K562 (cell line): ENCODE data around the gene AHSP. TPM values are rescaled to one million over a fixed set of nuclear protein-coding genes. Genes with fewer than 3 reads are reported as not detected.

Experiments used
- BRF2 ChIP-seq: IDR thresholded peaks from 3 replicates; pipeline ENCODE4 v1.6.1; 2011; ENCODE audit warnings: borderline replicate concordance, mild to moderate bottlenecking; ENCODE audit not compliant: insufficient read length, insufficient read depth
- CBX3 ChIP-seq, 2 experiments: IDR thresholded peaks; 1 replicate in 1 of 2; 2 replicates in 1 of 2; pipeline ENCODE4 v1.6.1; 2012; ENCODE audit warnings: inconsistent platforms in 2 of 2, low read length in 2 of 2, borderline replicate concordance in 1 of 2, control low read depth in 1 of 2
- CHD7 ChIP-seq: fragments of 200-600 bp; sonication (generic); IDR thresholded peaks from one replicate; pipeline ENCODE4 v1.6.1; 2012; ENCODE audit warnings: mild to moderate bottlenecking, low read depth, low read length, inconsistent platforms
- EP300 ChIP-seq: IDR thresholded peaks from 2 replicates; pipeline ENCODE4 v1.6.1; 2012; ENCODE audit warnings: low read length, improper control_type of control experiment
- KLF1 ChIP-seq: fragments of 450-650 bp; IDR thresholded peaks from 2 replicates; pipeline ENCODE4 v1.6.1; 2016; ENCODE audit warnings: missing genetic modification characterization, missing compliant biosample characterization
- MED1 ChIP-seq: sonication (generic); formaldehyde crosslinking; IDR thresholded peaks from 2 replicates; pipeline ENCODE4 v1.8.1; 2023; ENCODE audit warnings: missing genetic modification reagents, borderline replicate concordance
- NBN ChIP-seq: fragments of 450-650 bp; IDR thresholded peaks from 2 replicates; pipeline ENCODE4 v1.6.1; 2016; ENCODE audit warnings: low read depth, mild to moderate bottlenecking
- PRMT5 ChIP-seq: sonication (generic); formaldehyde crosslinking; IDR thresholded peaks from 2 replicates; pipeline ENCODE4 v1.5.0; 2020; ENCODE audit warnings: missing genetic modification reagents
- STAG1 ChIP-seq: sonication (generic); formaldehyde crosslinking; IDR thresholded peaks from 2 replicates; pipeline ENCODE4 v1.5.0; 2020; ENCODE audit warnings: missing genetic modification reagents, borderline replicate concordance
- TAL1 ChIP-seq: fragments of 450-650 bp; IDR thresholded peaks from 2 replicates; pipeline ENCODE4 v1.6.1; 2016; ENCODE audit warnings: mild to moderate bottlenecking
- TCF3 ChIP-seq: sonication (generic); formaldehyde crosslinking; IDR thresholded peaks from 2 replicates; pipeline ENCODE4 v1.4.0; 2020; ENCODE audit warnings: mild to moderate bottlenecking, missing genetic modification reagents
- XRCC4 ChIP-seq: IDR thresholded peaks from one replicate; pipeline ENCODE4 v1.6.1; 2011; ENCODE audit not compliant: insufficient read depth, insufficient read length; ENCODE audit errors: extremely low read depth
- ZNF253 ChIP-seq: fragments of 250-450 bp; sonication (Bioruptor Pico); conservative IDR thresholded peaks from 2 replicates; pipeline ENCODE4 v1.6.1; 2021; ENCODE audit warnings: mild to moderate bottlenecking
- polyA plus RNA-seq, 8 experiments: library from polyadenylated mRNA; depleted of rRNA in 4 of 8; stranded (reverse) in 5 of 8; unstranded in 3 of 8; fragments of >200 nt; fragmentation: Nextera tagmentation in 2 of 8; fragmentation: Illumina TruSeq in 1 of 8; extraction: Ambion mirVana in 2 of 8; extraction: Trizol in 1 of 8; gene quantifications; 2 replicates each; pipeline versions ENCODE4 v1.2.1 to v1.2.3, GENCODE V29; 2011 to 2014; ENCODE audit warnings: inconsistent platforms in 1 of 8, missing spikeins in 1 of 8
- total RNA-seq, 7 experiments: library from RNA; depleted of rRNA in 6 of 7; stranded (reverse); fragments of >200 nt in 6 of 7; fragmentation: Illumina TruSeq in 2 of 7; extraction: Trizol in 2 of 7; gene quantifications; 2 replicates each; pipeline versions ENCODE4 v1.2.1 to v1.2.3, GENCODE V29; 2011 to 2021; ENCODE audit warnings: low replicate concordance in 1 of 7
- TF ChIP-seq, protein P1 (sequence below), 3 experiments: fragments of 200-800 bp in 1 of 3; sonication (Bioruptor generic) in 1 of 3; sonication (generic) in 1 of 3; formaldehyde crosslinking in 1 of 3; IDR thresholded peaks; 2 replicates each; pipeline versions ENCODE4 v1.6.1 to v1.8.0; 2016 to 2022; ENCODE audit warnings: mild to moderate bottlenecking in 2 of 3, missing compliant biosample characterization in 2 of 3, missing genetic modification characterization in 2 of 3, missing genetic modification reagents in 1 of 3

AHSP gene
- total and polyA plus RNA-seq, 9 of the 15 experiments (the other 6 are each of a cell fraction or from before 2014, with no cell fraction given): 6.6 to 99.1 (median 25.8) TPM

DNA sequence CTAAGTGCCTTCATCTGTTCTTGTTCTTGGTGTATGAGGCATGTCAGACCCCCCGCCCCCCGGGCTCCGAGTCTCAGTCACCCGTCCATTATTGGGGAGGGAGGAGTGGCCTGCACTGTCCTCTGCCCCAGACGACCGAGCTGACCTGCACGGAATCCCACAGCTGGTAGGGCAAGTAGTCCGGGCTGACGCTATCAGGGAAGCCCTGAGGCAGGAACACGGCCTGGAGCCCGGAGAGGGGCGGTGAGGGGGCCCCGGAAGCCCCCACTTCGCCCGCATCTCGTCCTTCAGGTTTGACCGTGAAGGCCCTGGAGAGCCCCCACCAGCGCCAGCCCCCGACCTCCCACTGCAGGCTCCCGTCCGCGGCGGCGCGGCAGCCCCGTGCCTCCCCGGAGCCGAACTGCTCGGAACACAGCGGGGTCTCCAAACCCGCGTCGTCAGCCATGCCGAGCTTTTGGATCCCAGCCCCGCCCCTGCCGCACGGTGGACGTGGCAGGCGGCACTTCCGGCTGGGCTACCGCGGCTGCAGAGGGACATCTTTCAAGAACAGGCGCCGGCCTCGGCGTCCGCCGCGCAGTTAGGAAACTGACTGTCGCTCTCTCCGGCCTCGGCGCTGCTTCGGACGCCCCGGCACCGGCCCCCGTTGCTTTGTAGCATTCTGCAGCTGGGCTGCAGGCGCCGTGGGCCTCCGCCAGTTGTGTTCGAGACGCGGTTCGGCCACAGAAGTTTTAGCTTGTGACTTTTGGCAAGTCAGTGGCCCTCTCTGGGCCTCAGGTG is 19.6 kb upstream of the AHSP start, which contains the start of gene RUSF1 (continued):
- TF ChIP-seq XRCC4 (no peak), KLF1 (tag) (peak; percentile 53; the same call in 1 of the 2 replicates), ZNF253 (CRISPR knock-in tag) (no peak), BRF2 (no peak), CHD7 (no peak), TCF3 (CRISPR knock-in tag) (0 out of 2 replicates have a peak, but pooled peaks have one; percentile 38), PRMT5 (CRISPR knock-in tag) (no peak), STAG1 (CRISPR knock-in tag) (no peak), EP300 (peak; percentile 50), NBN (peak; percentile 57; the same call in 1 of the 2 replicates), MED1 (no peak), TAL1 (no peak), CBX3 (IDR thresholded peaks at IDR 0.05; ENCODE audit: borderline replicate concordance in 1 of 2, low read length in 2 of 2) (0 out of 3 replicates have a peak, but pooled peaks of 1 of the 2 experiments have one; percentile 46)
- TF ChIP-seq, protein P1, sequence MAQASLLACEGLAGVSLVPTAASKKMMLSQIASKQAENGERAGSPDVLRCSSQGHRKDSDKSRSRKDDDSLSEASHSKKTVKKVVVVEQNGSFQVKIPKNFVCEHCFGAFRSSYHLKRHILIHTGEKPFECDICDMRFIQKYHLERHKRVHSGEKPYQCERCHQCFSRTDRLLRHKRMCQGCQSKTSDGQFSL (CRISPR knock-in tag; IDR thresholded peaks at IDR 0.05): no peak
- TF ChIP-seq, protein P1 (tag; IDR thresholded peaks at IDR 0.05): no peak
